Fibroblast of upper back skin (primary cell): ENCODE measurements around the gene GJD3.
A peak's percentile ranks its signal among the peaks of the same experiment; 100 is the strongest.

ENCODE experiments used
- DNase-seq: peaks from one replicate; pipeline ENCODE4 v3.0.0-alpha.2; 2013

GJD3 gene

GRCh38 chr17:40340327-40340726, 24.2 kb downstream of the GJD3 start:
- DNase-seq = no peak

DNA sequence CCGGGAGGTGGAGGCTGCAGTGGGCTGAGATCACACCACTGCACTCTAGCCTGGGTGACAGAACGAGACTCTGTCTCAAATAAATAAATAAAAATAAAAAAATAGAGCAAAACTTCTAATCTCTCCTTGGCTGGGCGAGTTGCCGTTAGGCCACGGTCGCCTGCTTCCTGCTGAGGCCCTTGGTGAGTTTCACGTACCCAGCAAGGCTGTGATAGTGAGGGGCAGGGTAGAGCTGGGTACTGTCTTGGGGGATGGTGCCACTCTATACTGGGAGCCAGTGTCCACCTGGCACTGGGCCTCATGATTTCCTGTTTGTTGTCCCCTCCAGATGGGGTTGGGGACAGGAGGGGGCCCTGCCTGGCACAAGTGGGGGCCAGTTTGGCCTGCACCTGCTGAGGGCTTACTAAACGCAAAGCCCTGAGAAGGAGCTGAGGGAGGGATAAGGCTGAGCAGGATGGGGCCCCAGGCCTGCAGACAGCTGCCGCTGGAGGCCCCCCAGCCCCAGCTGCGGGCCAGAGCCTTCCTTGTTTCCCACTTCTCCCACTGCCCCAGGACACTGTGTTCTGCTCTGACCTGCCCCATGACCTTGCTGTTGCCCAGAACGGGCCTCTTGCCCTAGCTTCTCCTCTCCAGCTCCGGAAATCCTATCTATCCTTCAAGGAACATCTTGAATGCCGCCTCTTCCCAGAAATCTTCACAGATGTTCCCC, 25.4 kb downstream of the GJD3 start:
- no peak for DNase-seq

GRCh38 chr17:40338058-40338457, 26.5 kb downstream of the GJD3 start:
- DNase-seq = no peak

GRCh38 chr17:40337351-40337750, 27.2 kb downstream of the GJD3 start:
- DNase-seq = no peak

DNA sequence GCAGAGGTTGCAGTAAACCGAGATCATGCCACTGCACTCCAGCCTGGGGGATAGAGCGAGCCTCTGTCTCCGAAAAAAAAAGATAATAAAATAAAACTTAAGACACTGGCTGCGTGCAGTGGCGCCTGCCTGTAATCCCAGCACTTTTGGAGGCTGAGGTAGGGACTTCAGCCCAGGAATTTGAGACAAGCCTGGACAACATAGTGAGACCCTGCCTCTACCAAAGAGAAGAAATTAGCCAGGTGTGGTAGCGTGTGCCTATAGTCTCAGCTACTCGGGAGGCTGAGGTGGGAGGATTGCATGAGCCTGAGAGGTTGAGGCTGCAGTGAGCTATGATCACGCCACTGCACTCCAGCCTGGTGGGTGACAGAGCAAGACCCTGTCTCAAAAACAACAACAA, 28.9 kb downstream of the GJD3 start:
- no peak for DNase-seq

- DNase-seq = no peak
Observed at GRCh38 chr17:40333781-40334448, 30.6 kb downstream of the GJD3 start.

DNA sequence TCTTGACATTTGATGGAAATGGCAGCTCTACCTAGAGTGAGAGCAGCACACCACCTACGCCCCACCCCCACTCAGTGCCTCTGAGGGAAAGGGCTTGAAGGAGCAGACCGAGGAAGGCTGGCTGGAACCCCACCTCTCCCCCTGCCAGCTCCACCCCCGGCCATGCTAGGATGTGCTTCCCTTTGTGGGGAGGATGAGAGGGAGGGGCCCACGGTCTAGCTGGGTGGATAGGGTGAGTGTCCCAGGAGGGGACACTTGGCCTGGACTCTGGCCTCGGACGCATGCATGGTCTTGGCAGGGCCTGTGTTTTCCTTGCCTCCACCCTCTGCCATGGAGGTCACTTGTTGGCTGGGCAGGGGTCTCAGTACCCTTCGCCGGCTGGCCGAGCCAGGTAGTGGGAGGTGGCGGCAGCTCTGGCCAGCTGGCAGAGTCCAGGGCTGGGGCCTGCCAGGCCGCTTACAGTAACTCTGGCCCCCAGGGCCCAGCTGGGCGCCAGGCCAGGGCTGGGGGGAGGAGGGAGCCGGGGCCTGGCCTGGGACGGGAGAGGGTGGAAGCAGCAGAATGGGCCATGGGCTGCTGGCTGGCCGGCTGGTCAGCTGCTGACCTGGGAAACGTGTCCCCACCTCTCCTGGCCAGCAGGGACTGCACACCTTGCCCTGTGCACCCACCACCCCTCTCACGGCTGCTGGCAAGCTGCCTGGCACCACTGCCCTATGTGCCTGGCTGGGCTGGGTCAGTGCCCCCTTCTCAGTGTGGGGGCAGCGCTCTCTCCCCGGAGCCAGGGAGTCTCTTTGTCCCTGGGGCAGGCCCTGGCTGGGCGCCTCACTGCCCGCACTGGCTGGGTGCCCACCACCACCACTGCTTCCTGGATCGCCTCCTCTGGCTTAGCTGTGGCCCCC, 32.5 kb downstream of the GJD3 start:
- DNase-seq = peak; percentile 65

DNA sequence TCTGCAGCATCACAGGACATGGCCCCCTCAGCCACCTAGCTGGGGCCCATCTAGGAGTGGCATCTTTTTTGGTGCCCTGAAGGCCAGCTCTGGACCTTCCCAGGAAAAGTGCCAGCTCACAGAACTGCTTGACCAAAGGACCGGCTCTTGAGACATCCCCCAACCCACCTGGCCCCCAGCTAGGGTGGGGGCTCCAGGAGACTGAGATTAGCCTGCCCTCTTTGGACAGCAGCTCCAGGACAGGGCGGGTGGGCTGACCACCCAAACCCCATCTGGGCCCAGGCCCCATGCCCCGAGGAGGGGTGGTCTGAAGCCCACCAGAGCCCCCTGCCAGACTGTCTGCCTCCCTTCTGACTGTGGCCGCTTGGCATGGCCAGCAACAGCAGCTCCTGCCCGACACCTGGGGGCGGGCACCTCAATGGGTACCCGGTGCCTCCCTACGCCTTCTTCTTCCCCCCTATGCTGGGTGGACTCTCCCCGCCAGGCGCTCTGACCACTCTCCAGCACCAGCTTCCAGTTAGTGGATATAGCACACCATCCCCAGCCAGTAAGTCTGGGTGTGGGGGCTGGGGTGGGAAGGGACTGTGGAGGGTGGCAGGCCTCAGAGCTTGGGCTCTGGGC, 33.6 kb downstream of the GJD3 start:
- no peak for DNase-seq

DNA sequence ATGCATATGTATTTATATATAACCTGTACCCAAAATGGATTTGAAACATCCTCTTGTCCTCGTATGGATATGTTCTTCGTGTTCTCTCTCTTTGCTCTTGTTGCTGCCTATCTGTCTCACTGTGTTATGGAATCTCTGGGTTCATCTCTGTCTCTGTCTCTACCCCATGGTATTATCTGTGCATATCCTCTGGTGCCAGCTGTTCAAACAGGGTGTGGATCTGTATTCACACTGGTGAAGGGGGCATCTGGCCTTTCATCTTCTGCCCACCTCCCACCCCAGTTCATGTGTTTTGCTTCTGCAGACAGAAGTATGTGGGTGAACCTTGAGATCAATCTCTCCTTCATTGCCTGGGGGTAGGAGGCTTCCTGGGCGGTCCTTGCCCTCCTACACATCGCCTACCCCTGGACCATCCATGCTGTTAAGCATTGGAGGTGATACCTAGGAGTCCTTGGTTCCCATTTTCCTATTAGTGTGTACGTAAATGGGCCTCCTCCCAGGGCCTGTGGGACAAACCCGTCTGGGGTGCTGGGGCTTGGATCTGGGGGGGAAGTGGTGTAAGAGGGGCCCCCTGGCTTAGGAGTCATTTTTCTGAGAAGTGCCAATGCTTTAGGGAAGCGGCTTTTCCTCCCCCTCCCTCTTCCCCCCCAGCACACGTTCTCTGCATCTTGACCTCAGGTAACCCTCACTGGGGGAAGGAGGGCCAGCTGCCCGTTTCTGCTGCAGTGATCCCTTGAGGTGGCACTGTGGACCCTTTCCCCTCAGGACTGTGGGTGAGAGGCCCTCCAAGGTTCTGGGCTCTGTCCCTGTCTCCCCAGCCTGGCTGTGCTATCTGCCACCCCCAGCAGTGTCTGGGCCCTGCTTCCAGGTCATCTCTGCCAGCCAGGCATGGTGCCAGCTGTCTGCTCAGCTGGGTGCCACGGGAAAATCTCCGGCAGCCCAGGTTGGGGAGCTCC, 34.4 kb downstream of the GJD3 start:
- no peak for DNase-seq

- peak; percentile 53 for DNase-seq
Observed at GRCh38 chr17:40328386-40328766, 36.2 kb downstream of the GJD3 start.

- no peak for DNase-seq
Observed at GRCh38 chr17:40327735-40328385, 36.7 kb downstream of the GJD3 start.

- no peak for DNase-seq
Observed at GRCh38 chr17:40327244-40327729, 37.2 kb downstream of the GJD3 start.

DNA sequence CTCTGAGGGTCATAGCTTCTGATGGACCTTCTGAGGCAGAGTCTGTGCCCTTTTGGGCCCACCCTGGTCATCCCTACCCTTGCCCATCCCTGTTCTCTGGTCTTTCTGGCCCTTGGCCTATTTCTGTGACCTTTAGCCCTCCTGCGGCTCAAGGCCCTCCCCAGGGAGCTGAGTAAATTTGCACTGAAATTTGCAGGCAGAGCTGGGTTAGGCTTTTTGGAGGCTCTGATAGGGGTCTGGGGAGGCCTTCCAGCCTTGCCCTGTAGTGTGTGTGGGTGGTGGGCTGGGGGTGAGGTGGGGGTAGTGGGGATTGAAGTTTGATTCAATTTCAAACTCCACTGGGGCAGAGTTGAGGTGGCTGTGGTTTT, 37.7 kb downstream of the GJD3 start:
- no peak for DNase-seq

GRCh38 chr17:40326014-40326831, 38.3 kb downstream of the GJD3 start:
- no peak for DNase-seq

DNA sequence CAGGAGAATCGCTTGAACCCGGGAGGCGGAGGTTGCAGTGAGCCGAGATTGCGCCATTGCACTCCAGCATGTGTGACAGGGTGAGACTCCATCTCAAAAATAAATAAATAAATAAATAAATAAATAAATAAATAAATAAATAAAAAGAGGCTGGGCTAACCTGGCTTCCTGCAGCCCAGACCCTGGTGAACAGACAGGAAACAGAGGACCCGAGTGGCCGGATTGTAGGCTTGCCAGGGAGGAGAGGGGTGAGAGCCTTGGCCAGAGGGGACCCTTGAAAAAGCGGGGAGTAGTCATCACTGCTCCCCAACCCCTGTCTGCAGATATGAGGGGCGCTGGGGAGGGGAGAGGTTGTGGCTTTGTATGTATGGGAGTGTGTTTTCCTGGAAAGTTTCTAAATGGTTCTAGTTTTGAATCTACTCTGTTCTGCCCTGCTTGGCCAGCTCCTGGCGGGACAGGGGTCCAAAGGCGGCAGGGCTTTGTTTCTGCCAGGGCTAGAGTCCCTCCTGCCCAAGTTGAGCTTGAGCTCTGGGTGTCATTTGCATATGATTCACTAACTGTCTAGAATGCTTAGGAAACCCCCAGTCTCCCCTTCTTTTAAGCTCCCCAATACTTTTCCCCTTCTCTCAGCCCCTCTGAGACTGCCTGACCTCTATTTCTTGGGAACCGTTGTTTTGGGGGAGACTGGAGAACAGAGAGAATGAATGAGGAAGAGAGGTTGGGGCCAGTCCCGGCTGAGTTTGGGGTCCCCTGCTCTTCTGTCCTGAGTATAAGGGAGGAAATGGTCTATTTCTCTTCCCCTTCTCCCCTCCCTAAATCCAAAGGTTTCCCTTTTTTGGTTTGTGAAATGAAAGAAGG, 39.2 kb downstream of the GJD3 start:
- DNase-seq = no peak

DNA sequence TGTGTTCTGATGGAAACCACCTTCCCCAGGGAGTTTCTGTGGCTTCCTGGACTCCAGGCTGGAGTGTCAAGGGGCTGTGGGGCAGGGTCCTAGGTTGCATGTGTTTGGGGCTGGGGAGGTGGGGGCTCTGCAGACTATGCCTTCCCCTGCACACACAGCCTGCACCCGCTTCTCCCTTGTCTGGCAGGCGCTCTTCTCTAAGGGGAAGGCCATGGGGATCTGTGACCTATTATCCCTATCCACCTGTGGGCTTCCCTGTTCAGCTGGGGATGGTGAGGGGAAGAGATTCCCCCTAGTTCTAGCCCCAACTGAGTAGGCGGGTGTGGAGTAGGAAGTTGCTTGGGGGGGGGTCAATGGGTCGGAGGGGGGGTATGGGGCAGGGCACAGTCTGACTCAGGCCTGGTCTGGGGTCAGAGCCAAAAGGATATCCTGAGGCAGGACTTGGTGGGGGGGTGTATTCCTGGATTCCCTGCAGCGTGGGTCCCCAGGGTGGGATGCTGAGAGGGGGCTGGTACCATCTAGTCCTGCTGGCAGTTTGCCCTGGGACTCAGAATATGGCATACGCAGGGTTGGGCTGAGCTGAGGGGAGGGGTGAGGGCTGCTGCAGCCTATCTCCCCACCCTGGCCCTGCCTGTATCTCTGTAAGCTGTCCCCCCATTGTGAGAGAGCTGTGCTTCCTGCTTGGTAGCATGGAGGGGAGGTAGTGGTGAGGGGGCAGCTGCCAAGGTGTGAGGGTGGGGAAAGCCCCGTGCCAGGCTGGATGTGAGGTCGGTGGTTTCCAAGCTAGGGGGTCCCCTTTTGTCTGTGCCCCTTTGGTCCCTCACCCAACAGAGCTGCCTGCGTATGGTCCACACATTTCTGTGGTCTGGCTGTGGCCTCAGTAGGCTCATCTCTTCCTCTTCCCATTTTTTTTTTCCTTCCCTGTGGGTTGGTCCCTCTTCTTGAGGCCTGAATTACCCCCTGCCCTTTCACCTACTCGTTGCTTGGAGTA, 40.9 kb downstream of the GJD3 start:
- DNase-seq = peak; percentile 77

- DNase-seq = peak; percentile 79
Observed at GRCh38 chr17:40322358-40323315, 41.9 kb downstream of the GJD3 start.
